Body of pancreas (tissue), 4 donors: ENCODE measurements around the gene CORO6.

Experiments
- POLR2A ChIP-seq, 3 donors: fragments of 450-650 bp; IDR thresholded peaks; one replicate each; pipeline ENCODE4 v1.6.1; 2016; ENCODE audit warnings: antibody characterized with exemption in 3 of 3, mild to moderate bottlenecking in 2 of 3
- TF ChIP-seq, protein P1 (sequence below), 7 experiments: fragments of 450-650 bp in 4 of 7; fragments of 200-600 bp in 3 of 7; sonication (generic) in 3 of 7; IDR thresholded peaks; one replicate each; pipeline ENCODE4 v1.5.1; 2016 to 2019; ENCODE audit warnings: antibody characterized with exemption in 7 of 7

DNA sequence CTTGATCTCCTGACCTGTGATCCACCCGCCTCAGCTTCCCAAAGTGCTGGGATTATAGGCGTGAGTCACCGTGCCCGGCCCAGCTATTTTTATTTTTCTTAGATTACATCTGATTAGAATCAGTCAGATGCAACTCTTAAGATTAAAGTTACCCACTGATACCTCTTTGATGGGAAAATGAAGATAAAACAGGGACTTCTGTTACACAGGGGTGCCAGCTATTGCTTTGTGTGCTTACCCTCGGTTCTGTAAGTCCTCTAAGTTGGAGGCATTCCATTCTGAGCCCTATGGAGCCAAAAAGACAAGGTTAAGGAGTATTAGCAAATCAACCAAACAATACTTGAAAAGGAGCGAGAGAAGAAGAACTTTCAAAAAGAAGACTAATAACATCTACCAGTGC, 32.6 kb upstream of the CORO6 start:
- TF ChIP-seq, protein P1, sequence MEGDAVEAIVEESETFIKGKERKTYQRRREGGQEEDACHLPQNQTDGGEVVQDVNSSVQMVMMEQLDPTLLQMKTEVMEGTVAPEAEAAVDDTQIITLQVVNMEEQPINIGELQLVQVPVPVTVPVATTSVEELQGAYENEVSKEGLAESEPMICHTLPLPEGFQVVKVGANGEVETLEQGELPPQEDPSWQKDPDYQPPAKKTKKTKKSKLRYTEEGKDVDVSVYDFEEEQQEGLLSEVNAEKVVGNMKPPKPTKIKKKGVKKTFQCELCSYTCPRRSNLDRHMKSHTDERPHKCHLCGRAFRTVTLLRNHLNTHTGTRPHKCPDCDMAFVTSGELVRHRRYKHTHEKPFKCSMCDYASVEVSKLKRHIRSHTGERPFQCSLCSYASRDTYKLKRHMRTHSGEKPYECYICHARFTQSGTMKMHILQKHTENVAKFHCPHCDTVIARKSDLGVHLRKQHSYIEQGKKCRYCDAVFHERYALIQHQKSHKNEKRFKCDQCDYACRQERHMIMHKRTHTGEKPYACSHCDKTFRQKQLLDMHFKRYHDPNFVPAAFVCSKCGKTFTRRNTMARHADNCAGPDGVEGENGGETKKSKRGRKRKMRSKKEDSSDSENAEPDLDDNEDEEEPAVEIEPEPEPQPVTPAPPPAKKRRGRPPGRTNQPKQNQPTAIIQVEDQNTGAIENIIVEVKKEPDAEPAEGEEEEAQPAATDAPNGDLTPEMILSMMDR (IDR thresholded peaks at IDR 0.05), result no peak
- no peak for TF ChIP-seq POLR2A (IDR thresholded peaks at IDR 0.05)
